Progenitor cell of endocrine pancreas (in vitro differentiated cells): ENCODE measurements around the gene GAL3ST3. TPM values are rescaled to one million over a fixed set of nuclear protein-coding genes. Genes with fewer than 3 reads are reported as not detected.

Experiments
- DNase-seq: peaks from one replicate; pipeline ENCODE4 v3.0.0; 2021; ENCODE audit warnings: low spot score; ENCODE audit not compliant: unreplicated experiment
- H3K27ac Mint-ChIP-seq: 2 replicates; pipeline ENCODE4 v1.8.0; 2021; ENCODE audit warnings: mild to moderate bottlenecking, moderate library complexity, mixed read lengths
- H3K27me3 Mint-ChIP-seq: 2 replicates; pipeline ENCODE4 v1.8.0; 2021; ENCODE audit warnings: mixed read lengths
- H3K36me3 Mint-ChIP-seq: 2 replicates; pipeline ENCODE4 v1.8.0; 2022; ENCODE audit warnings: mixed read lengths; ENCODE audit not compliant: insufficient read depth
- H3K4me1 Mint-ChIP-seq: 2 replicates; pipeline ENCODE4 v1.8.0; 2021; ENCODE audit warnings: low read depth, mixed read lengths
- H3K4me3 Mint-ChIP-seq: 2 replicates; pipeline ENCODE4 v1.8.0; 2021; ENCODE audit warnings: low read depth, mild to moderate bottlenecking, moderate library complexity, mixed read lengths
- H3K9me3 Mint-ChIP-seq: 2 replicates; pipeline ENCODE4 v1.8.0; 2021; ENCODE audit warnings: low read depth, mixed read lengths
- total RNA-seq: library from RNA; stranded (reverse); gene quantifications from 2 replicates; pipeline ENCODE4 v1.2.1, GENCODE V29; 2021
- TF ChIP-seq, protein P1 (sequence below): fragments of 200-600 bp; sonication (generic); IDR thresholded peaks from one replicate; pipeline ENCODE4 v1.5.0; 2021; ENCODE audit warnings: antibody characterized with exemption, mild to moderate bottlenecking; ENCODE audit not compliant: unreplicated experiment

GAL3ST3 gene
- total RNA-seq, 1 donor from 2014 or later, result 3.9 TPM

DNA sequence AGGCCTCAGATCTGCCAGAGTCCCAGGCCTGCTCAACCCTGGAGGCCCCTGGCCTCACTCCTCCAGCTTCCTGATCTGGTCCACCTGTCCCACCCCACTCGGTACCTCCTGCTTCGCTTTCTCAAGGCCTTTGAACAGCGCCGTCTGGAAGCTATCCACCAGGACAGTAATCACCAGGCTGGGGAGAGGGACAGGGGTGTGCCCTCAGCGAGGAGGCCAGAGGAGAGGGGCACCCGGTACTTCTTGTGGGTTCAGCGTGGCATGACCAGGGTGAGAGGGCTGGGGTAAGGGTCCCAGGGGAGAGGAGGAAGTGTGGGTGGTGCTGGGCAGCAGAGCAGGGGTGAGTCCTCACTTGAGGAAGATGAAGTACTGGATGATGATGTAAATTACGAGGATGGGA, 28.7 kb downstream of the GAL3ST3 start:
- DNase-seq, result no peak
- H3K27ac Mint-ChIP-seq, result no peak overlapping the region
- TF ChIP-seq, protein P1, sequence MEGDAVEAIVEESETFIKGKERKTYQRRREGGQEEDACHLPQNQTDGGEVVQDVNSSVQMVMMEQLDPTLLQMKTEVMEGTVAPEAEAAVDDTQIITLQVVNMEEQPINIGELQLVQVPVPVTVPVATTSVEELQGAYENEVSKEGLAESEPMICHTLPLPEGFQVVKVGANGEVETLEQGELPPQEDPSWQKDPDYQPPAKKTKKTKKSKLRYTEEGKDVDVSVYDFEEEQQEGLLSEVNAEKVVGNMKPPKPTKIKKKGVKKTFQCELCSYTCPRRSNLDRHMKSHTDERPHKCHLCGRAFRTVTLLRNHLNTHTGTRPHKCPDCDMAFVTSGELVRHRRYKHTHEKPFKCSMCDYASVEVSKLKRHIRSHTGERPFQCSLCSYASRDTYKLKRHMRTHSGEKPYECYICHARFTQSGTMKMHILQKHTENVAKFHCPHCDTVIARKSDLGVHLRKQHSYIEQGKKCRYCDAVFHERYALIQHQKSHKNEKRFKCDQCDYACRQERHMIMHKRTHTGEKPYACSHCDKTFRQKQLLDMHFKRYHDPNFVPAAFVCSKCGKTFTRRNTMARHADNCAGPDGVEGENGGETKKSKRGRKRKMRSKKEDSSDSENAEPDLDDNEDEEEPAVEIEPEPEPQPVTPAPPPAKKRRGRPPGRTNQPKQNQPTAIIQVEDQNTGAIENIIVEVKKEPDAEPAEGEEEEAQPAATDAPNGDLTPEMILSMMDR, result no peak
- H3K4me1 Mint-ChIP-seq, result no peaks in the 10 kb centered on the region
- H3K4me3 Mint-ChIP-seq, result no peak overlapping the region
- no peaks in the 10 kb centered on the region for H3K9me3 Mint-ChIP-seq
- no peaks in the 10 kb centered on the region for H3K36me3 Mint-ChIP-seq
- peaks cover 33% of the 10 kb centered on the region for H3K27me3 Mint-ChIP-seq

- Mint-ChIP-seq H3K27me3 (peaks cover 15% of the 10 kb centered on the region), H3K36me3 (no peaks in the 10 kb centered on the region), H3K4me1 (no peaks in the 10 kb centered on the region), H3K27ac (no peak overlapping the region), H3K4me3 (no peak overlapping the region), H3K9me3 (no peaks in the 10 kb centered on the region)
- TF ChIP-seq, protein P1, result no peak
- DNase-seq, result no peak
Measured at GRCh38 chr11:66017321-66017720, 31.6 kb downstream of the GAL3ST3 start.

DNA sequence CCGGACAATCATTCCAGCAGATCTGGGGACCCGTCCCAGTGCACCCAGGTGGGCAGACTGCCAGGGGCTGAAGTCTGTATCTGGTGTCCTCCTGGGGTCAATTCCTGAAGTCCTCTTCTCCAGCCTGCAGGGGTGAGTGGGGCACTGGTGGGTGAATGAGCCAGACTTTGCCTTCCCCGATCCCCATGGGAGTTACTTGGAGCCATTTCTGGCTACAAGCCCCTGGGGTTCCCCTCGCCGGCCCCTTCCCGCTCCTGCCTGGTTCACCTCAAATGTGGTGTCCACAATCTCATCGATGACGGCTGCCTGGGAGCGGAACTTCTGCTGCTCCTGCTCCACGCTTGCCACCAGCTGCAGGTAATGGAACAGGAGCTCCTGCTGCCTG, 32.2 kb downstream of the GAL3ST3 start:
- DNase-seq, result no peak
- no peaks in the 10 kb centered on the region for H3K4me1 Mint-ChIP-seq
- no peaks in the 10 kb centered on the region for H3K9me3 Mint-ChIP-seq
- H3K27ac Mint-ChIP-seq, result no peak overlapping the region
- peaks cover 13% of the 10 kb centered on the region for H3K27me3 Mint-ChIP-seq
- TF ChIP-seq, protein P1, result no peak
- H3K4me3 Mint-ChIP-seq, result no peak overlapping the region
- no peaks in the 10 kb centered on the region for H3K36me3 Mint-ChIP-seq

GRCh38 chr11:66015936-66016792, 32.8 kb downstream of the GAL3ST3 start:
- H3K27ac Mint-ChIP-seq, result no peak overlapping the region

GRCh38 chr11:66015454-66015881, 33.5 kb downstream of the GAL3ST3 start:
- DNase-seq, result no peak
- Mint-ChIP-seq H3K9me3 (no peaks in the 10 kb centered on the region), H3K4me1 (no peaks in the 10 kb centered on the region), H3K36me3 (no peaks in the 10 kb centered on the region), H3K27ac (no peak overlapping the region), H3K4me3 (no peak overlapping the region), H3K27me3 (peaks cover 12% of the 10 kb centered on the region)
- TF ChIP-seq, protein P1, result no peak

More at GRCh38 chr11:66015936-66016792, 32.8 kb downstream of the GAL3ST3 start:
- H3K27me3 Mint-ChIP-seq, result peaks cover 13% of the 10 kb centered on the region
- no peak for DNase-seq
- H3K36me3 Mint-ChIP-seq, result no peaks in the 10 kb centered on the region
- no peaks in the 10 kb centered on the region for H3K4me1 Mint-ChIP-seq
- TF ChIP-seq, protein P1, result no peak
- no peaks in the 10 kb centered on the region for H3K9me3 Mint-ChIP-seq
- H3K4me3 Mint-ChIP-seq, result no peak overlapping the region
